Measurements from ENCODE around the gene LEMD1.

- TF ChIP-seq EZH2 (IDR thresholded peaks at IDR 0.05; ENCODE audit: insufficient read depth, poor library complexity, severe bottlenecking) (no peak), EZH2phosphoT487 (IDR thresholded peaks at IDR 0.05; ENCODE audit: insufficient read depth, low read depth) (no peak)
Observed at GRCh38 chr1:205351984-205352713, 69.7 kb downstream of the LEMD1 start.
